ENCODE results near the gene NRBF2. TPM values are rescaled to one million over a fixed set of nuclear protein-coding genes. Genes with fewer than 3 reads are reported as not detected.

Gene NRBF2
- polyA plus RNA-seq, 3 donors = 13.6 to 38.1 (median 17.9) TPM

- peaks cover 20 to 26% of the 10 kb centered on the region in 2 donors for H3K4me1 ChIP-seq (ENCODE audit: control insufficient read depth in 1 of 2, insufficient read depth in 2 of 2, low read length in 2 of 2)
- peaks cover 71 to 87% of the 10 kb centered on the region in 2 donors for H3K36me3 Mint-ChIP-seq
- H3K9me3 Mint-ChIP-seq = no peaks in the 10 kb centered on the region
- H2AFZ ChIP-seq (ENCODE audit: insufficient read depth, low read depth, low read length, poor library complexity, severe bottlenecking) = no peak overlapping the region
- H3K27ac ChIP-seq (ENCODE audit: low read depth in 1 of 2, low read length in 2 of 2) = peak overlapping the region; percentile 14 to 24
- H3K4me2 ChIP-seq (replicated peaks; ENCODE audit: extremely low read depth, low read length, poor library complexity, severe bottlenecking) = peak overlapping the region; percentile 20
- H3K27ac Mint-ChIP-seq = peak overlapping the region; percentile 66 to 79 (median 74)
- peak overlapping the region in 1 of 3 experiments; percentile 9 for H3K4me3 ChIP-seq (replicated peaks in 1 of 3; ENCODE audit: low read depth in 2 of 3, low read length in 3 of 3)
- TF ChIP-seq CTCF (IDR thresholded peaks at IDR 0.05) = no peak
- peak; percentile 32 to 61 (median 45) for DNase-seq
- H3K27me3 ChIP-seq (ENCODE audit: control insufficient read depth in 2 of 2, insufficient read depth in 2 of 2, low read length in 2 of 2) = no peaks in the 10 kb centered on the region
- H3K4me3 Mint-ChIP-seq = peak overlapping the region in 1 of 2 donors; percentile 69
- H3K27me3 Mint-ChIP-seq (ENCODE audit: low read depth in 3 of 3) = no peaks in the 10 kb centered on the region
- H3K4me1 Mint-ChIP-seq = peaks cover 30% of the 10 kb centered on the region
- peaks cover 5% of the 10 kb centered on the region for H3K79me2 ChIP-seq (ENCODE audit: insufficient read depth, low read length)
- intact Hi-C loops (cut with micrococcal nuclease) = loop anchor here (10.0 kb wide), 2 partner anchors 461 to 551 kb away; no protein-coding TSS in a partner anchor
- H3K36me3 ChIP-seq (replicated peaks in 1 of 2; ENCODE audit: control insufficient read depth in 1 of 2, insufficient read depth in 2 of 2, low read length in 2 of 2) = peaks cover 60 to 83% of the 10 kb centered on the region in 2 donors
- H4K20me1 ChIP-seq (ENCODE audit: insufficient read depth, low read length) = peaks cover 96% of the 10 kb centered on the region
- H3K9me3 ChIP-seq (replicated peaks in 1 of 2; ENCODE audit: control insufficient read depth in 1 of 2, insufficient read depth in 1 of 2, low read length in 2 of 2) = no peaks in the 10 kb centered on the region
- WGBS (ENCODE audit: insufficient coverage) = no CpG with 5 or more reads among the region's 1 CpG
- H3K9ac ChIP-seq (ENCODE audit: insufficient read depth, low read length, poor library complexity, severe bottlenecking) = no peak overlapping the region
Measured at GRCh38 chr10:63173468-63174232, 40.5 kb downstream of the NRBF2 start.

- Histone ChIP-seq H3K4me2 (replicated peaks; ENCODE audit: extremely low read depth, low read length, poor library complexity, severe bottlenecking) (no peak overlapping the region), H3K4me3 (replicated peaks in 1 of 3; ENCODE audit: low read depth in 2 of 3, low read length in 3 of 3) (no peak overlapping the region), H4K20me1 (ENCODE audit: insufficient read depth, low read length) (peaks cover 77% of the 10 kb centered on the region), H3K27me3 (ENCODE audit: control insufficient read depth in 2 of 2, insufficient read depth in 2 of 2, low read length in 2 of 2) (no peaks in the 10 kb centered on the region), H3K9ac (ENCODE audit: insufficient read depth, low read length, poor library complexity, severe bottlenecking) (no peak overlapping the region), H3K79me2 (ENCODE audit: insufficient read depth, low read length) (peaks cover 5% of the 10 kb centered on the region), H3K27ac (ENCODE audit: low read depth in 1 of 2, low read length in 2 of 2) (no peak overlapping the region), H3K36me3 (replicated peaks in 1 of 2; ENCODE audit: control insufficient read depth in 1 of 2, insufficient read depth in 2 of 2, low read length in 2 of 2) (peaks cover 57 to 83% of the 10 kb centered on the region in 2 donors), H3K9me3 (replicated peaks in 1 of 2; ENCODE audit: control insufficient read depth in 1 of 2, insufficient read depth in 1 of 2, low read length in 2 of 2) (no peaks in the 10 kb centered on the region), H3K4me1 (ENCODE audit: control insufficient read depth in 1 of 2, insufficient read depth in 2 of 2, low read length in 2 of 2) (peaks cover 20 to 26% of the 10 kb centered on the region in 2 donors), H2AFZ (ENCODE audit: insufficient read depth, low read depth, low read length, poor library complexity, severe bottlenecking) (no peak overlapping the region)
- no peak for TF ChIP-seq CTCF (IDR thresholded peaks at IDR 0.05)
- DNase-seq = no peak
- no peaks in the 10 kb centered on the region for H3K9me3 Mint-ChIP-seq
- peaks cover 30% of the 10 kb centered on the region for H3K4me1 Mint-ChIP-seq
- intact Hi-C loops (cut with micrococcal nuclease) = loop anchor here (10.0 kb wide), 2 partner anchors 459 to 549 kb away; no protein-coding TSS in a partner anchor
- peaks cover 65 to 86% of the 10 kb centered on the region in 2 donors for H3K36me3 Mint-ChIP-seq
- no peak overlapping the region for H3K27ac Mint-ChIP-seq
- no peak overlapping the region for H3K4me3 Mint-ChIP-seq
- no CpG with 5 or more reads among the region's 1 CpG for WGBS (ENCODE audit: insufficient coverage)
- no peaks in the 10 kb centered on the region for H3K27me3 Mint-ChIP-seq (ENCODE audit: low read depth in 3 of 3)
Measured at GRCh38 chr10:63175534-63175933, 42.4 kb downstream of the NRBF2 start.

Data from CD14-positive monocyte (primary cell).